GM23338 (cell line): ENCODE data around the gene FBXO34. TPM values are rescaled to one million over a fixed set of nuclear protein-coding genes. Genes with fewer than 3 reads are reported as not detected.

ENCODE experiments used
- ATAC-seq: fragments of 200-7000 bp; cut with Tn5 transposase; 3 replicates; pipeline ENCODE4 v1.9.1; 2020
- DNase-seq: peaks from one replicate; pipeline ENCODE4 v3.0.0-alpha.2; 2015; ENCODE audit warnings: low spot score
- H2AFZ ChIP-seq: fragments of 200-600 bp; sonication (generic); 2 replicates; pipeline ENCODE4 v1.8.0; 2016; ENCODE audit warnings: antibody characterized with exemption, mild to moderate bottlenecking, moderate library complexity
- H3F3A ChIP-seq: fragments of 200-600 bp; sonication (generic); replicated peaks from 2 replicates; pipeline ENCODE4 v1.8.0; 2017; ENCODE audit warnings: antibody characterized with exemption, mixed run types, low read depth
- H3K27ac ChIP-seq: fragments of 200-600 bp; sonication (generic); 2 replicates; pipeline ENCODE4 v1.6.1; 2016; ENCODE audit warnings: low read depth
- H3K27me3 ChIP-seq: fragments of 200-600 bp; sonication (generic); 2 replicates; pipeline ENCODE4 v1.8.0; 2016; ENCODE audit warnings: mild to moderate bottlenecking, mixed run types, moderate library complexity; ENCODE audit not compliant: insufficient read depth
- H3K36me3 ChIP-seq: fragments of 200-600 bp; sonication (generic); 2 replicates; pipeline ENCODE4 v1.8.0; 2016; ENCODE audit warnings: mild to moderate bottlenecking; ENCODE audit not compliant: insufficient read depth
- H3K4me1 ChIP-seq: fragments of 200-600 bp; sonication (generic); 2 replicates; pipeline ENCODE4 v1.8.0; 2016; ENCODE audit warnings: mild to moderate bottlenecking, moderate library complexity; ENCODE audit not compliant: insufficient read depth
- H3K4me2 ChIP-seq: fragments of 200-600 bp; sonication (generic); 2 replicates; pipeline ENCODE4 v1.7.1; 2017; ENCODE audit warnings: mixed run types
- H3K4me3 ChIP-seq: fragments of 200-600 bp; sonication (generic); 2 replicates; pipeline ENCODE4 v1.6.1; 2016; ENCODE audit warnings: mixed run types
- H3K79me2 ChIP-seq: fragments of 200-600 bp; sonication (generic); replicated peaks from 2 replicates; pipeline ENCODE4 v1.8.0; 2017; ENCODE audit warnings: mild to moderate bottlenecking; ENCODE audit not compliant: insufficient read depth
- H3K9me2 ChIP-seq: fragments of 200-600 bp; sonication (generic); 2 replicates; pipeline ENCODE4 v1.8.0; 2017; ENCODE audit not compliant: insufficient read depth
- H4K20me1 ChIP-seq: fragments of 200-600 bp; sonication (generic); replicated peaks from 2 replicates; pipeline ENCODE4 v1.8.0; 2017; ENCODE audit warnings: mild to moderate bottlenecking; ENCODE audit not compliant: insufficient read depth
- H3K27ac Mint-ChIP-seq: 2 replicates; pipeline ENCODE4 v1.8.0; 2020; ENCODE audit warnings: inconsistent platforms, mild to moderate bottlenecking, moderate library complexity, mixed read lengths
- H3K27me3 Mint-ChIP-seq: 3 replicates; pipeline ENCODE4 v1.8.0; 2022; ENCODE audit warnings: low read depth, mild to moderate bottlenecking, moderate library complexity, mixed read lengths, inconsistent platforms; ENCODE audit not compliant: insufficient read depth, poor library complexity
- H3K36me3 Mint-ChIP-seq: 3 replicates; pipeline ENCODE4 v1.8.0; 2021; ENCODE audit warnings: low read depth, mild to moderate bottlenecking, inconsistent platforms, moderate library complexity, mixed read lengths
- H3K4me1 Mint-ChIP-seq: 3 replicates; pipeline ENCODE4 v1.8.0; 2020; ENCODE audit warnings: mild to moderate bottlenecking, inconsistent platforms, mixed read lengths
- H3K4me3 Mint-ChIP-seq: 3 replicates; pipeline ENCODE4 v1.8.0; 2021; ENCODE audit warnings: moderate library complexity, mild to moderate bottlenecking, inconsistent platforms, mixed read lengths
- H3K9me3 Mint-ChIP-seq: 3 replicates; pipeline ENCODE4 v1.8.0; 2020; ENCODE audit warnings: moderate library complexity, mild to moderate bottlenecking, inconsistent platforms, mixed read lengths
- CREB1 ChIP-seq: fragments of 250-450 bp; sonication (Bioruptor Pico); IDR thresholded peaks from 2 replicates; pipeline ENCODE4 v1.5.0; 2020; ENCODE audit warnings: low read depth, mild to moderate bottlenecking, moderate library complexity
- CTCF ChIP-seq, 2 experiments: fragments of 200-600 bp in 1 of 2; sonication (generic) in 1 of 2; conservative IDR thresholded peaks; 2 replicates each; pipeline versions ENCODE4 v1.5.1 to v1.6.1; 2016 to 2017; ENCODE audit warnings: antibody characterized with exemption in 2 of 2, low read depth in 2 of 2, mild to moderate bottlenecking in 2 of 2, moderate library complexity in 1 of 2
- ETS1 ChIP-seq: IDR thresholded peaks from 2 replicates; pipeline ENCODE4 v1.6.1; 2016; ENCODE audit warnings: antibody characterized with exemption
- EZH2 ChIP-seq: fragments of 200-600 bp; sonication (generic); IDR thresholded peaks from one replicate; pipeline ENCODE4 v1.8.0; 2017; ENCODE audit warnings: antibody characterized with exemption, mild to moderate bottlenecking, low read depth; ENCODE audit not compliant: unreplicated experiment
- EZH2phosphoT487 ChIP-seq: fragments of 200-600 bp; sonication (generic); IDR thresholded peaks from one replicate; pipeline ENCODE4 v1.8.1; 2018; ENCODE audit warnings: antibody characterized with exemption; ENCODE audit not compliant: unreplicated experiment
- JUNB ChIP-seq: IDR thresholded peaks from one replicate; pipeline ENCODE4 v1.6.1; 2016; ENCODE audit warnings: antibody characterized with exemption; ENCODE audit not compliant: unreplicated experiment
- NANOG ChIP-seq: IDR thresholded peaks from 2 replicates; pipeline ENCODE4 v1.6.1; 2016; ENCODE audit warnings: antibody characterized with exemption, borderline replicate concordance
- POLR2AphosphoS5 ChIP-seq: IDR thresholded peaks from 2 replicates; pipeline ENCODE4 v1.6.1; 2016; ENCODE audit warnings: antibody characterized with exemption, low read depth
- REST ChIP-seq: IDR thresholded peaks from one replicate; pipeline ENCODE4 v1.6.1; 2018; ENCODE audit warnings: antibody characterized with exemption; ENCODE audit not compliant: unreplicated experiment
- STAT1 ChIP-seq: IDR thresholded peaks from one replicate; pipeline ENCODE4 v1.6.1; 2016; ENCODE audit warnings: antibody characterized with exemption; ENCODE audit not compliant: unreplicated experiment
- ZNF114 ChIP-seq: fragments of 250-450 bp; sonication (Bioruptor Pico); IDR thresholded peaks from 2 replicates; pipeline ENCODE4 v1.5.0; 2020; ENCODE audit warnings: mild to moderate bottlenecking, moderate library complexity
- ZNF331 ChIP-seq: fragments of 250-450 bp; sonication (Bioruptor Pico); IDR thresholded peaks from 2 replicates; pipeline ENCODE4 v1.5.0; 2020; ENCODE audit warnings: low read depth, mild to moderate bottlenecking, moderate library complexity
- ZNF462 ChIP-seq: fragments of 250-450 bp; sonication (Bioruptor Pico); IDR thresholded peaks from 2 replicates; pipeline ENCODE4 v1.5.0; 2020; ENCODE audit warnings: mild to moderate bottlenecking, moderate library complexity
- polyA plus RNA-seq: library from polyadenylated mRNA; unstranded; fragments of >200 nt; fragmentation: Nextera tagmentation; extraction: Ambion mirVana; gene quantifications from 2 replicates; pipeline ENCODE4 v1.2.1, GENCODE V29; 2016
- total RNA-seq: library from RNA; depleted of rRNA; stranded (reverse); fragments of >200 nt; shearing (Covaris generic); gene quantifications from 2 replicates; pipeline ENCODE4 v1.2.3, GENCODE V29; 2014

Gene FBXO34
- total and polyA plus RNA-seq, 2 experiments from 2014 or later = 9.4 to 13.4 TPM

GRCh38 chr14:55359307-55359706 lies 88.1 kb downstream of the FBXO34 start:
- Histone ChIP-seq H3K4me2 (no peak overlapping the region), H3K9me2 (no peaks in the 10 kb centered on the region), H3K36me3 (no peaks in the 10 kb centered on the region), H3F3A (no peaks in the 10 kb centered on the region), H3K27me3 (no peaks in the 10 kb centered on the region), H3K4me1 (peaks cover under 1% of the 10 kb centered on the region; the same call in 1 of the 2 replicates), H2AFZ (no peak overlapping the region), H3K4me3 (no peak overlapping the region), H4K20me1 (no peaks in the 10 kb centered on the region; the same call in 1 of the 2 replicates), H3K27ac (no peak overlapping the region), H3K79me2 (no peaks in the 10 kb centered on the region)
- ATAC-seq (no peak), DNase-seq (no peak)
- H3K36me3 Mint-ChIP-seq = peaks cover 6% of the 10 kb centered on the region; the same call in 1 of the 3 replicates
- H3K27me3 Mint-ChIP-seq = peaks cover 15% of the 10 kb centered on the region
- TF ChIP-seq NANOG = no peak
- TF ChIP-seq CTCF (conservative IDR thresholded peaks at IDR 0.05; ENCODE audit: low read depth in 2 of 2) = no peak
- no peak for TF ChIP-seq ETS1
- TF ChIP-seq REST = no peak
- no peak for TF ChIP-seq CREB1
- TF ChIP-seq JUNB = no peak
- no peak for TF ChIP-seq EZH2phosphoT487
- no peak for TF ChIP-seq STAT1
- TF ChIP-seq ZNF331 (CRISPR knock-in tag) = no peak
- TF ChIP-seq POLR2AphosphoS5 = no peak
- no peak for TF ChIP-seq ZNF114 (CRISPR knock-in tag)
- TF ChIP-seq EZH2 = no peak
- no peak for TF ChIP-seq ZNF462
- H3K9me3 Mint-ChIP-seq = no peaks in the 10 kb centered on the region
- H3K4me3 Mint-ChIP-seq = no peak overlapping the region
- no peak overlapping the region for H3K27ac Mint-ChIP-seq
- H3K4me1 Mint-ChIP-seq = peaks cover 3% of the 10 kb centered on the region; the same call in 2 of the 3 replicates
